ENCODE data around the gene THAP4. TPM values are rescaled to one million over a fixed set of nuclear protein-coding genes. Genes with fewer than 3 reads are reported as not detected.

The THAP4 gene
- total and polyA plus RNA-seq, 2 of the 13 experiments (the other 11 are each of a cell fraction or from before 2014, with no cell fraction given) = 59.7 to 75.7 TPM

DNA sequence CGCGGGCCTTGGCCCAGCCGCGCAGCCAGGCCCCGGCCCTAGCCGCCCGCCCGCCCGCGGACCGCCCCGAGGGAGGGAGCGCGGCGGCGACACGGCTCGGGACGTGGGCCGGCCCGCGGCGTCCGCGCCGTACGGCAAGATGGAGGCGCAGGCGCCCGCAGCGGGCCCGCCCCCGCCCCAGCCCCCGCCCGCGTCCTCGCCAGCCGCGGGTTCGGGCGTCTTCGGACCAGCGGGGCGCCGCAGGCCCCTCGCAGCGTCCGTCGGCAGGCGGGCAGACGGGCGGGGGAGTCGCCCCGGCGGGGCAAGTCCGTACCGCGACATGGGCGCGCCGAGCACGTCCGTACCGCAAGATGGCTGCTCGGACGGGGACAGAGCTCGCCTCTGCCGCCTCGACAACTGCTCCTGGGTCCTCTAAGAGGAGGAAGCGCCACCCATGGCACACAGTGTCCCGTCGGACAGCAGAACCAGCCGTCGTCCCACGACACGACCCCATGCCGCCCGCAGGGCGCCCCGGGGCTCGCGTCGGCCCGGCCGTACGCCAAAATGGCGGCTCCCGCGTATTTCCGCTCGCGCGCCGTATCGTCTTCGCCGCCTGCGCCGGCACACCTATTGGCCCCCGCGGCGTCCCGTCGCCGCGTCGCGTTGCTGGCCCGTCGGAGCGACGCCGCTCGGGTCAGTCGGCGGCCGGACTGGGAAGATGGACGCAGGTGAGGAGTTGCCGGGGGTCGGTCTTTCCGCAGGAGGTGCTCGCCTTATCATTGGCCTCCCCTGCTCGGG lies at the start of gene THAP4, which contains the start of gene ATG4B (continued):
- TF ChIP-seq, protein P1, sequence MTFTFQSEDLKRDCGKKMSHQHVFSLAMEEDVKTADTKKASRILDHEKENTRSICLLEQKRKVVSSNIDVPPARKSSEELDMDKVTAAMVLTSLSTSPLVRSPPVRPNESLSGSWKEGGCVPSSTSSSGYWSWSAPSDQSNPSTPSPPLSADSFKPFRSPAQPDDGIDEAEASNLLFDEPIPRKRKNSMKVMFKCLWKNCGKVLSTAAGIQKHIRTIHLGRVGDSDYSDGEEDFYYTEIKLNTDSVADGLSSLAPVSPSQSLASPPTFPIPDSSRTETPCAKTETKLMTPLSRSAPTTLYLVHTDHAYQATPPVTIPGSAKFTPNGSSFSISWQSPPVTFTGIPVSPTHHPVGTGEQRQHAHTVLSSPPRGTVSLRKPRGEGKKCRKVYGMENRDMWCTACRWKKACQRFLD (CRISPR knock-in tag; IDR thresholded peaks at IDR 0.05; ENCODE audit: borderline replicate concordance) = peak; percentile 92
- TF ChIP-seq, protein P2, sequence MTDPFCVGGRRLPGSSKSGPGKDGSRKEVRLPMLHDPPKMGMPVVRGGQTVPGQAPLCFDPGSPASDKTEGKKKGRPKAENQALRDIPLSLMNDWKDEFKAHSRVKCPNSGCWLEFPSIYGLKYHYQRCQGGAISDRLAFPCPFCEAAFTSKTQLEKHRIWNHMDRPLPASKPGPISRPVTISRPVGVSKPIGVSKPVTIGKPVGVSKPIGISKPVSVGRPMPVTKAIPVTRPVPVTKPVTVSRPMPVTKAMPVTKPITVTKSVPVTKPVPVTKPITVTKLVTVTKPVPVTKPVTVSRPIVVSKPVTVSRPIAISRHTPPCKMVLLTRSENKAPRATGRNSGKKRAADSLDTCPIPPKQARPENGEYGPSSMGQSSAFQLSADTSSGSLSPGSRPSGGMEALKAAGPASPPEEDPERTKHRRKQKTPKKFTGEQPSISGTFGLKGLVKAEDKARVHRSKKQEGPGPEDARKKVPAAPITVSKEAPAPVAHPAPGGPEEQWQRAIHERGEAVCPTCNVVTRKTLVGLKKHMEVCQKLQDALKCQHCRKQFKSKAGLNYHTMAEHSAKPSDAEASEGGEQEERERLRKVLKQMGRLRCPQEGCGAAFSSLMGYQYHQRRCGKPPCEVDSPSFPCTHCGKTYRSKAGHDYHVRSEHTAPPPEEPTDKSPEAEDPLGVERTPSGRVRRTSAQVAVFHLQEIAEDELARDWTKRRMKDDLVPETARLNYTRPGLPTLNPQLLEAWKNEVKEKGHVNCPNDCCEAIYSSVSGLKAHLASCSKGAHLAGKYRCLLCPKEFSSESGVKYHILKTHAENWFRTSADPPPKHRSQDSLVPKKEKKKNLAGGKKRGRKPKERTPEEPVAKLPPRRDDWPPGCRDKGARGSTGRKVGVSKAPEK (CRISPR knock-in tag; IDR thresholded peaks at IDR 0.05; ENCODE audit: borderline replicate concordance) = no peak
- TF ChIP-seq SNRNP70 (IDR thresholded peaks at IDR 0.05; ENCODE audit: low read depth, low read length) (no peak), ZNF615 (CRISPR knock-in tag; IDR thresholded peaks at IDR 0.05; ENCODE audit: borderline replicate concordance) (no peak), PPARG (CRISPR knock-in tag; conservative IDR thresholded peaks at IDR 0.05) (peak; percentile 68), ZNF224 (CRISPR knock-in tag; IDR thresholded peaks at IDR 0.05) (peak; percentile 89; the same call in 1 of the 2 replicates), STAG1 (CRISPR knock-in tag; IDR thresholded peaks at IDR 0.05) (no peak), REL (CRISPR knock-in tag; conservative IDR thresholded peaks at IDR 0.05) (peak; percentile 94), GZF1 (CRISPR knock-in tag; IDR thresholded peaks at IDR 0.05) (no peak), SNAI1 (CRISPR knock-in tag; IDR thresholded peaks at IDR 0.05; ENCODE audit: borderline replicate concordance) (no peak), HMGXB4 (CRISPR knock-in tag; IDR thresholded peaks at IDR 0.05; ENCODE audit: borderline replicate concordance in 1 of 2, low read depth in 1 of 2) (peak; percentile 72 to 92; a peak in 3 of 4 replicates), SMAD9 (CRISPR knock-in tag; IDR thresholded peaks at IDR 0.05) (no peak), TGIF2 (CRISPR knock-in tag; IDR thresholded peaks at IDR 0.05) (peak; percentile 90)
- TF ChIP-seq, protein P3, sequence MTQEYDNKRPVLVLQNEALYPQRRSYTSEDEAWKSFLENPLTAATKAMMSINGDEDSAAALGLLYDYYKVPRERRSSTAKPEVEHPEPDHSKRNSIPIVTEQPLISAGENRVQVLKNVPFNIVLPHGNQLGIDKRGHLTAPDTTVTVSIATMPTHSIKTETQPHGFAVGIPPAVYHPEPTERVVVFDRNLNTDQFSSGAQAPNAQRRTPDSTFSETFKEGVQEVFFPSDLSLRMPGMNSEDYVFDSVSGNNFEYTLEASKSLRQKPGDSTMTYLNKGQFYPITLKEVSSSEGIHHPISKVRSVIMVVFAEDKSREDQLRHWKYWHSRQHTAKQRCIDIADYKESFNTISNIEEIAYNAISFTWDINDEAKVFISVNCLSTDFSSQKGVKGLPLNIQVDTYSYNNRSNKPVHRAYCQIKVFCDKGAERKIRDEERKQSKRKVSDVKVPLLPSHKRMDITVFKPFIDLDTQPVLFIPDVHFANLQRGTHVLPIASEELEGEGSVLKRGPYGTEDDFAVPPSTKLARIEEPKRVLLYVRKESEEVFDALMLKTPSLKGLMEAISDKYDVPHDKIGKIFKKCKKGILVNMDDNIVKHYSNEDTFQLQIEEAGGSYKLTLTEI (CRISPR knock-in tag; conservative IDR thresholded peaks at IDR 0.05) = no peak
- TF ChIP-seq, protein P4, sequence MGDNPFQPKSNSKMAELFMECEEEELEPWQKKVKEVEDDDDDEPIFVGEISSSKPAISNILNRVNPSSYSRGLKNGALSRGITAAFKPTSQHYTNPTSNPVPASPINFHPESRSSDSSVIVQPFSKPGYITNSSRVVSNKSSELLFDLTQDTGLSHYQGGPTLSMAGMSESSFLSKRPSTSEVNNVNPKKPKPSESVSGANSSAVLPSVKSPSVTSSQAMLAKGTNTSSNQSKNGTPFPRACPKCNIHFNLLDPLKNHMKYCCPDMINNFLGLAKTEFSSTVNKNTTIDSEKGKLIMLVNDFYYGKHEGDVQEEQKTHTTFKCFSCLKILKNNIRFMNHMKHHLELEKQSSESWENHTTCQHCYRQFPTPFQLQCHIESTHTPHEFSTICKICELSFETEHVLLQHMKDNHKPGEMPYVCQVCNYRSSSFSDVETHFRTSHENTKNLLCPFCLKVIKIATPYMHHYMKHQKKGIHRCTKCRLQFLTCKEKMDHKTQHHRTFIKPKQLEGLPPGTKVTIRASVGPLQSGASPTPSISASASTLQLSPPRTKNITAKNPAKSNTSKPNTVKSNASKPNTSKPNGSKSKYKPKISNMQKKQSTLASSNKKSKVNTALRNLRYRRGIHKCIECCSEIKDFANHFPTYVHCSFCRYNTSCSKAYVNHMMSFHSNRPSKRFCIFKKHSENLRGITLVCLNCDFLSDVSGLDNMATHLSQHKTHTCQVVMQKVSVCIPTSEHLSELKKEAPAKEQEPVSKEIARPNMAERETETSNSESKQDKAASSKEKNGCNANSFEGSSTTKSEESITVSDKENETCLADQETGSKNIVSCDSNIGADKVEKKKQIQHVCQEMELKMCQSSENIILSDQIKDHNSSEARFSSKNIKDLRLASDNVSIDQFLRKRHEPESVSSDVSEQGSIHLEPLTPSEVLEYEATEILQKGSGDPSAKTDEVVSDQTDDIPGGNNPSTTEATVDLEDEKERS (CRISPR knock-in tag; IDR thresholded peaks at IDR 0.05) = no peak
- TF ChIP-seq, protein P5, sequence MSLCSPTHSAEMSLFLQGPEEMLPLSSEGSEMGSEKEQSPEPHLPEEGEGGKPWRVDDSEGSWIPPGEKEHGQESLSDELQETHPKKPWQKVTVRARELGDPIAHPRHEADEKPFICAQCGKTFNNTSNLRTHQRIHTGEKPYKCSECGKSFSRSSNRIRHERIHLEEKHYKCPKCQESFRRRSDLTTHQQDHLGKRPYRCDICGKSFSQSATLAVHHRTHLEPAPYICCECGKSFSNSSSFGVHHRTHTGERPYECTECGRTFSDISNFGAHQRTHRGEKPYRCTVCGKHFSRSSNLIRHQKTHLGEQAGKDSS (CRISPR knock-in tag; IDR thresholded peaks at IDR 0.05; ENCODE audit: borderline replicate concordance, low read depth) = peak; percentile 94
